HCT116 (cell line): ENCODE measurements around the gene SIGLEC12. TPM values are rescaled to one million over a fixed set of nuclear protein-coding genes. Genes with fewer than 3 reads are reported as not detected.

Experiments used
- ATAC-seq: fragments of 200-7000 bp; cut with Tn5 transposase; 2 replicates; pipeline ENCODE4 v1.9.1; 2020; ENCODE audit warnings: mild to moderate bottlenecking, moderate library complexity
- BruUV-seq: library from RNA; stranded (reverse); fragments of 400-500 nt; replicated peaks from 2 replicates; lab custom pipeline; 2021; lab: Mats Ljungman, UMichigan
- CTCF ChIA-PET: fragments of 300-600 bp; sonication (Branson Sonifier 250); formaldehyde crosslinking; loops from one replicate; lab custom pipeline; 2021; ENCODE audit warnings: antibody characterized with exemption; lab: Charles Lee
- POLR2A ChIA-PET: fragments of 300-600, 350-600 bp; sonication (Branson Sonifier 250); formaldehyde crosslinking; loops from one replicate; lab custom pipeline; 2021; ENCODE audit warnings: antibody characterized with exemption; lab: Charles Lee
- RAD21 ChIA-PET, 2 experiments: fragments of 300-600 bp; sonication (Branson Sonifier 250); formaldehyde crosslinking; loops; one replicate each; lab custom pipeline; 2023; ENCODE audit warnings: low total read pairs in 2 of 2; ENCODE audit not compliant: uncharacterized antibody in 2 of 2, unreplicated experiment in 2 of 2, low non-redundant PET in 1 of 2; lab: Charles Lee
- DNase-seq: peaks from one replicate; pipeline ENCODE4 v3.0.0-alpha.2; 2010; ENCODE audit warnings: low read depth, low spot score
- H2AFZ ChIP-seq: fragments of 200-600 bp; shearing (Covaris generic), sonication (generic); 2 replicates; pipeline ENCODE4 v1.6.1; 2017; ENCODE audit warnings: low read depth, mixed run types, mixed read lengths, antibody characterized with exemption, low read length; ENCODE audit not compliant: poor library complexity, severe bottlenecking
- H3K27ac ChIP-seq: 2 replicates; pipeline ENCODE4 v1.5.1; 2012; ENCODE audit warnings: low read depth, low read length
- H3K27me3 ChIP-seq: fragments of 200-600 bp; sonication (generic); 2 replicates; pipeline ENCODE4 v1.6.1; 2016; ENCODE audit warnings: mixed run types, low read length, mixed read lengths; ENCODE audit not compliant: insufficient read depth
- H3K36me3 ChIP-seq, 2 experiments: fragments of 200-500 bp in 1 of 2; fragments of 200-600 bp in 1 of 2; sonication (Bioruptor generic) in 1 of 2; sonication (generic) in 1 of 2; 2 replicates each; pipeline versions ENCODE4 v1.5.1 to v1.6.1; 2014 to 2016; ENCODE audit warnings: low read length in 2 of 2, inconsistent platforms in 1 of 2, mixed read lengths in 1 of 2, mixed run types in 1 of 2; ENCODE audit not compliant: insufficient read depth in 2 of 2, control insufficient read depth in 1 of 2
- H3K4me1 ChIP-seq, 2 experiments: fragments of 200-600 bp in 1 of 2; sonication (generic) in 1 of 2; 2 replicates each; pipeline versions ENCODE4 v1.5.1 to v1.6.1; 2012 to 2017; ENCODE audit warnings: low read length in 2 of 2, inconsistent platforms in 1 of 2, mild to moderate bottlenecking in 1 of 2, mixed read lengths in 1 of 2, mixed run types in 1 of 2, moderate library complexity in 1 of 2; ENCODE audit not compliant: insufficient read depth in 2 of 2, control insufficient read depth in 1 of 2
- H3K4me2 ChIP-seq: fragments of 200-600 bp; sonication (generic); 2 replicates; pipeline ENCODE4 v1.6.1; 2017; ENCODE audit warnings: mixed run types, low read length, mixed read lengths
- H3K4me3 ChIP-seq, 2 experiments: fragments of 200-600 bp in 1 of 2; sonication (generic) in 1 of 2; replicated peaks in 1 of 2; 2 replicates each; pipeline ENCODE4 v1.5.1; 2011 to 2016; ENCODE audit warnings: low read length in 2 of 2, control low read depth in 1 of 2, low read depth in 1 of 2, mild to moderate bottlenecking in 1 of 2, mixed read lengths in 1 of 2, mixed run types in 1 of 2
- H3K79me2 ChIP-seq: fragments of 200-600 bp; sonication (generic); 2 replicates; pipeline ENCODE4 v1.6.1; 2017; ENCODE audit warnings: mild to moderate bottlenecking, mixed run types, low read length, moderate library complexity, mixed read lengths; ENCODE audit not compliant: insufficient read depth
- H3K9ac ChIP-seq: fragments of 200-600 bp; sonication (generic); 2 replicates; pipeline ENCODE4 v1.6.1; 2016; ENCODE audit warnings: low read length, mixed read lengths
- H3K9me2 ChIP-seq: fragments of 200-600 bp; sonication (generic), shearing (Covaris generic); 2 replicates; pipeline ENCODE4 v1.6.1; 2017; ENCODE audit warnings: mixed run types, mild to moderate bottlenecking, moderate library complexity; ENCODE audit not compliant: insufficient read depth
- H3K9me3 ChIP-seq, 2 experiments: fragments of 200-500 bp in 1 of 2; fragments of 200-600 bp in 1 of 2; sonication (Bioruptor generic) in 1 of 2; sonication (generic) in 1 of 2; 2 replicates each; pipeline ENCODE4 v1.6.1; 2014 to 2017; ENCODE audit warnings: low read length in 2 of 2, mixed read lengths in 2 of 2, inconsistent platforms in 1 of 2, low read depth in 1 of 2, mild to moderate bottlenecking in 1 of 2, mixed run types in 1 of 2, moderate library complexity in 1 of 2; ENCODE audit not compliant: control insufficient read depth in 1 of 2, insufficient read depth in 1 of 2
- H4K20me1 ChIP-seq: fragments of 200-600 bp; sonication (generic), shearing (Covaris generic); 2 replicates; pipeline ENCODE4 v1.6.1; 2017; ENCODE audit warnings: mixed run types, mild to moderate bottlenecking, moderate library complexity; ENCODE audit not compliant: insufficient read depth
- CEBPB ChIP-seq: IDR thresholded peaks from 2 replicates; pipeline ENCODE4 v1.6.1; 2012; ENCODE audit warnings: low read depth
- EGR1 ChIP-seq: IDR thresholded peaks from 2 replicates; pipeline ENCODE4 v1.6.1; 2012; ENCODE audit warnings: low read depth
- EZH2 ChIP-seq: fragments of 200-600 bp; sonication (generic); IDR thresholded peaks from 2 replicates; pipeline ENCODE4 v1.6.1; 2017; ENCODE audit warnings: antibody characterized with exemption, mixed run types
- FOSL1 ChIP-seq: IDR thresholded peaks from 2 replicates; pipeline ENCODE4 v1.6.1; 2012; ENCODE audit warnings: low read depth
- REST ChIP-seq: IDR thresholded peaks from 2 replicates; pipeline ENCODE4 v1.6.1; 2012; ENCODE audit warnings: low read depth
- SP1 ChIP-seq: IDR thresholded peaks from 2 replicates; pipeline ENCODE4 v1.6.1; 2012; ENCODE audit warnings: low read depth
- YY1 ChIP-seq: IDR thresholded peaks from 2 replicates; pipeline ENCODE4 v1.6.1; 2011; ENCODE audit warnings: low read length, low read depth, moderate library complexity, mild to moderate bottlenecking; ENCODE audit not compliant: insufficient replicate concordance; ENCODE audit errors: extremely low read depth
- ZFX ChIP-seq: fragments of 450-650 bp; IDR thresholded peaks from 2 replicates; pipeline ENCODE4 v1.6.1; 2017
- ZNF274 ChIP-seq: fragments of 200-500 bp; sonication (Bioruptor generic); IDR thresholded peaks from 2 replicates; pipeline ENCODE4 v1.6.1; 2014; ENCODE audit warnings: mild to moderate bottlenecking, low read depth, low read length, inconsistent platforms
- intact Hi-C: fragments of 100-400 bp; cut with micrococcal nuclease; formaldehyde crosslinking; loops from 2 replicates; pipeline ENCODE4 v1.10.0; 2022
- total RNA-seq: library from RNA; stranded (reverse); gene quantifications from one replicate; pipeline ENCODE4 v1.2.1, GENCODE V29; 2021; ENCODE audit not compliant: unreplicated experiment
- TF ChIP-seq, protein P1 (sequence below): IDR thresholded peaks from 2 replicates; pipeline ENCODE4 v1.6.1; 2012
- TF ChIP-seq, protein P2 (sequence below): IDR thresholded peaks from 2 replicates; pipeline ENCODE4 v1.6.1; 2012

Gene SIGLEC12
- total RNA-seq, 1 experiment from 2014 or later, result not detected

GRCh38 chr19:51541458-51542357 lies 40.1 kb upstream of the SIGLEC12 start:
- ChIA-PET POLR2A (no interaction called here), RAD21 (no interaction called here), CTCF (no interaction called here)
- no peaks in the 10 kb centered on the region for H3K9me2 ChIP-seq
- intact Hi-C loops, result loop anchor here (2.0 kb wide), 1 partner anchor 59 kb away; no protein-coding TSS in a partner anchor
- H3K4me1 ChIP-seq, result no peaks in the 10 kb centered on the region
- H3K27ac ChIP-seq, result no peak overlapping the region
- no peak overlapping the region for H2AFZ ChIP-seq
- no peak overlapping the region for H3K9ac ChIP-seq
- TF ChIP-seq REST, result no peak
- no peak for TF ChIP-seq YY1
- no peak for TF ChIP-seq ZFX
- TF ChIP-seq CEBPB, result no peak
- TF ChIP-seq SP1, result no peak
- TF ChIP-seq EZH2, result no peak
- TF ChIP-seq, protein P1, sequence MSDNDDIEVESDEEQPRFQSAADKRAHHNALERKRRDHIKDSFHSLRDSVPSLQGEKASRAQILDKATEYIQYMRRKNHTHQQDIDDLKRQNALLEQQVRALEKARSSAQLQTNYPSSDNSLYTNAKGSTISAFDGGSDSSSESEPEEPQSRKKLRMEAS, result no peak
- no peak for TF ChIP-seq EGR1
- no peak for TF ChIP-seq ZNF274
- TF ChIP-seq, protein P2, sequence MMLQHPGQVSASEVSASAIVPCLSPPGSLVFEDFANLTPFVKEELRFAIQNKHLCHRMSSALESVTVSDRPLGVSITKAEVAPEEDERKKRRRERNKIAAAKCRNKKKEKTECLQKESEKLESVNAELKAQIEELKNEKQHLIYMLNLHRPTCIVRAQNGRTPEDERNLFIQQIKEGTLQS, result no peak
- no peak for TF ChIP-seq FOSL1
- DNase-seq, result no peak
- no peaks in the 10 kb centered on the region for H3K9me3 ChIP-seq
- H4K20me1 ChIP-seq, result no peaks in the 10 kb centered on the region
- ATAC-seq, result no peak
- H3K4me3 ChIP-seq, result no peak overlapping the region
- no TSS peak for BruUV-seq
- peaks cover 73% of the 10 kb centered on the region for H3K27me3 ChIP-seq
- H3K36me3 ChIP-seq, result no peaks in the 10 kb centered on the region
- H3K4me2 ChIP-seq, result no peak overlapping the region
- H3K79me2 ChIP-seq, result no peaks in the 10 kb centered on the region
